DMS53 treated with DMSO at 0.1 percent for 48 hours (cell line): ENCODE results near the gene AQP1.

Experiments used
- DNase-seq: peaks from one replicate; lab custom pipeline; 2025; ENCODE audit not compliant: unreplicated experiment; lab: John Stamatoyannopoulos, UW

AQP1 gene

DNA sequence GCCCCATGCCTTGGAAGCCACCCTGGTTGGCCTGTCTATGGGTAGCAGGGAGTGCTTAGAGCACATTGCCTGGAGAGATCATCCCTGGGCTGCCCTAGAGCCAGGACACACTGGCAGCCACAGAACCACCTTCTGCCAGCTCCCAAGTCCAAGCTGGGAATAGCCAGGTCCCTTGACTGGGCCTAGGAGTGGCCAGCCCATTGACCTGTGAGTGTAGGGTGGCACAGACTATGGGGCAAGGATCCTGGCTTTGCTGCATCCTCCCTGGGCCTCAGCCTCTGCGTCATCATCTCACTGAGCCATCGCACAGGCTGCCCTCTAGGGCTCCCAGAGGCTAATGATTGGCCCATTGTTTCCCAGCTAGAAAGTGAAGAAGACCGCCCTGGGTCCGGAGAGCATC, 7.0 kb downstream of the AQP1 start:
- no peak for DNase-seq

GRCh38 chr7:30920021-30920583, 8.4 kb downstream of the AQP1 start:
- DNase-seq, result no peak

DNA sequence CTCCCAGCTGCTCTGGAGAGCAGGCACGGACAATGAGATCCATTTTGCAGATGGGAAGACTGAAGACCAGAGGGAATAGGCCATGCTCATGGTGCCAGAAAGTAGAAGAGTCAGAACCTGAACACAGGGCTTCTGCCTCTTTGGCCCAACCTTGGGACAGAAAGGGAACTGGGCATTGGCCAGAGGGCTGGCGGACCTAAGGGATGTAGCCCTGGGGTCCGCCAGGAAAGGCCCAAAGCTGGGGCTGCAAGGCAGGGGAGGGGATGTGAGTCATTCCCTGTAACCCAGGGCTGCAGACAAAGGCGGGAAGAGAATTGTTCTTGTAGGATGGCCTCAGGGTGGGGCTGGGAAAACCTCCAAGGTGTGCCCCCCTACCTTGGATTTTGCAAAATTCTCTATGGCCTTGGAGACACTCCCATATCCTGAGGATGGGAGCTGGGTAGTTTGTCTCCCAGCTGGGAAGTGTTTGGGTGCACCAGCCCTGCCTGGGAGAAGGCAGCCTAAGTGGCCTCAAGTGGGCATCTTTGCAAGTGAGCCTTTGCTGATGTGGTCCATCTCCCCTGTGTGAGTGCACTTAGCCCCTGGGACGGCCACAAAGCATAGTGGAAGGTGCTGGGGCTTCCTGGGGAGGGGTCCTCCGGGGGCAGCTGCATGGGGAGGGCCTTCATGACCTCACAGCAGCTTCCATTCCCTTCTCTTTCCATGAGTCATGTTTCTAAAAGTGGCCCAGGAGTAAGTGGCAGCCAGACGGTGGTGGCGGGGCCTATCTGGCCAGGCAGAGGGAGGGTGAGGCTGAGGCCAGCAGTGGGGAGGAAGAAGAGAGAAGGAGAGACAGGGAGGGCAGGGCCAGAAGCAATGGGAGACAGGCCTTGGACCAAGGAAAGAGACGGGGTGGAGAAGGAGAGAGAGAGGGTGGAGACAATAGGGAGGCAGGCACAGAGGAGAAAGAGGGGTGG, 9.2 kb downstream of the AQP1 start:
- DNase-seq, result no peak

GRCh38 chr7:30921540-30922401, 10.1 kb downstream of the AQP1 start:
- DNase-seq, result no peak

DNA sequence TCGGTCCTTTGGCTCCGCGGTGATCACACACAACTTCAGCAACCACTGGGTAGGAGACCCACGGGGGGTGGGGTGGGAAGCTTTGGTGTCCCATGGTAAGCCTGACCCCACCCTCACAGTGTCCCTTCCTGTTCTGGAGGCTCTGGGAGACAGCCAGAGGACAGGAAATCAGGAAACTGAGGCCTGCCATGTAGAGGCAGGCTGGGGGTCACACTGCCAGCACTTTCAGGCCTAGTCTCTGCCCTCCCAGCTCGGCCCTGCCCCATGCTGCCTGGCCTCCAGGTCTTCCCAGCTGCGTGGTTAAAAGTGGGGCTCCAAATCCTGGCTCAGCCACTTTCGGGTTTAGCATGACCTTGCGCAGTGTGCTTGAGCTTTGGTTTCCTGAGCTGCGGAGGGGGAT, 10.9 kb downstream of the AQP1 start:
- DNase-seq, result no peak

DNA sequence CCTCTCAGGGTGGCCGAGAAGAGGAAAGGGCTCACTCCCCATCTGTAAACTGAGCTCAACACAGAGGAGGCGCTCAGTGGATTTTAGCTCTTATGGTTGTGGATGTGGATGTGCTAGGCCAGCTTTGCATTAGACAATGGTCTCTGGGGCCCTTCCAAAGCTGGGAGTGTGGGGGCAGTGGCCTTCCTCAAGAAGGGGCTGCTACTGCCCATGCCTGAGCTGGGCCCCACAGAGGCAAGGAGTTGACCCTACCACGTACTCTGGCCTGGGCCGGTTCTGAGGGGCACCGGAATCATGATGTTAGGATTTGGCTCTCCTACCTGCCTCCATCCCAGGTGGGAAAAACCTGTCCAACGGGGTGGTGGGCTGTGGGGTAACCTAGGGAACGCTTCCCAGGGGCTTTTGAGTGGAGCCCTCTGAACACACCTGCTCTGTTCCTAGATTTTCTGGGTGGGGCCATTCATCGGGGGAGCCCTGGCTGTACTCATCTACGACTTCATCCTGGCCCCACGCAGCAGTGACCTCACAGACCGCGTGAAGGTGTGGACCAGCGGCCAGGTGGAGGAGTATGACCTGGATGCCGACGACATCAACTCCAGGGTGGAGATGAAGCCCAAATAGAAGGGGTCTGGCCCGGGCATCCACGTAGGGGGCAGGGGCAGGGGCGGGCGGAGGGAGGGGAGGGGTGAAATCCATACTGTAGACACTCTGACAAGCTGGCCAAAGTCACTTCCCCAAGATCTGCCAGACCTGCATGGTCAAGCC, 11.5 kb downstream of the AQP1 start:
- DNase-seq, result no peak

DNA sequence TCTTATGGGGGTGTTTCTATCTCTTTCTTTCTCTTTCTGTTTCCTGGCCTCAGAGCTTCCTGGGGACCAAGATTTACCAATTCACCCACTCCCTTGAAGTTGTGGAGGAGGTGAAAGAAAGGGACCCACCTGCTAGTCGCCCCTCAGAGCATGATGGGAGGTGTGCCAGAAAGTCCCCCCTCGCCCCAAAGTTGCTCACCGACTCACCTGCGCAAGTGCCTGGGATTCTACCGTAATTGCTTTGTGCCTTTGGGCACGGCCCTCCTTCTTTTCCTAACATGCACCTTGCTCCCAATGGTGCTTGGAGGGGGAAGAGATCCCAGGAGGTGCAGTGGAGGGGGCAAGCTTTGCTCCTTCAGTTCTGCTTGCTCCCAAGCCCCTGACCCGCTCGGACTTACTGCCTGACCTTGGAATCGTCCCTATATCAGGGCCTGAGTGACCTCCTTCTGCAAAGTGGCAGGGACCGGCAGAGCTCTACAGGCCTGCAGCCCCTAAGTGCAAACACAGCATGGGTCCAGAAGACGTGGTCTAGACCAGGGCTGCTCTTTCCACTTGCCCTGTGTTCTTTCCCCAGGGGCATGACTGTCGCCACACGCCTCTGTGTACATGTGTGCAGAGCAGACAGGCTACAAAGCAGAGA, 12.2 kb downstream of the AQP1 start:
- DNase-seq, result no peak

DNA sequence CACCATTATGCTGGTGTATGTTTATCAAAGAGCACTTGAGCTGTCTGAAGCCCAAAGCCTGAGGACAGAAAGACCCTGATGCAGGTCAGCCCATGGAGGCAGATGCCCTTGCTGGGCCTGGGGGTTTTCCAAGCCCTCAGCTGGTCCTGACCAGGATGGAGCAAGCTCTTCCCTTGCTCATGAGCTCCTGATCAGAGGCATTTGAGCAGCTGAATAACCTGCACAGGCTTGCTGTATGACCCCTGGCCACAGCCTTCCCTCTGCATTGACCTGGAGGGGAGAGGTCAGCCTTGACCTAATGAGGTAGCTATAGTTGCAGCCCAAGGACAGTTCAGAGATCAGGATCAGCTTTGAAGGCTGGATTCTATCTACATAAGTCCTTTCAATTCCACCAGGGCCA, 13.0 kb downstream of the AQP1 start:
- DNase-seq, result no peak

DNA sequence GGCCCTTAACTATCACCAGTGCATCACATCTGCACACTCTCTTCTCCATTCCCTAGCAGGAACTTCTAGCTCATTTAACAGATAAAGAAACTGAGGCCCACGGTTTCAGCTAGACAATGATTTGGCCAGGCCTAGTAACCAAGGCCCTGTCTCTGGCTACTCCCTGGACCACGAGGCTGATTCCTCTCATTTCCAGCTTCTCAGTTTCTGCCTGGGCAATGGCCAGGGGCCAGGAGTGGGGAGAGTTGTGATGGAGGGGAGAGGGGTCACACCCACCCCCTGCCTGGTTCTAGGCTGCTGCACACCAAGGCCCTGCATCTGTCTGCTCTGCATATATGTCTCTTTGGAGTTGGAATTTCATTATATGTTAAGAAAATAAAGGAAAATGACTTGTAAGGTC, 13.5 kb downstream of the AQP1 start:
- no peak for DNase-seq

GRCh38 chr7:30925913-30926312, 14.3 kb downstream of the AQP1 start:
- no peak for DNase-seq

DNA sequence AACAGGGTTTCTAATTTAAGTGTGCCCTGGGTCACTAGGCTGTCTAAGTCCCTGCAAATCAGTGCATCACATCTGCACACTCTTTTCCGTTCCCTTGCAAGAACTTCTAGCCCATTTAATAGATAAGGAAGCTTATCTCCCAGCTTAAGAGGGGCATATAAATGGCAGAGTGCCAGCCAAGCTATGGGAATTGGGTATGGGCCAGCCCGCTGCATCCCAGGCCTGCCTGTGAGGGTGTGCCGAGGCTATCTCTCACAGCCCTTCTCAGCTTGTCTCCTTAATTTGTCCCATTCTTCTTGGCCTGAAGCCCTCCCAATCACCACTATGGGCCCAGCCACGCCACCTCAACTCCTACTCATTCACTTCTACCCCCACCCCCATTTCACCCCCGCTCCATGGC, 14.7 kb downstream of the AQP1 start:
- no peak for DNase-seq

DNA sequence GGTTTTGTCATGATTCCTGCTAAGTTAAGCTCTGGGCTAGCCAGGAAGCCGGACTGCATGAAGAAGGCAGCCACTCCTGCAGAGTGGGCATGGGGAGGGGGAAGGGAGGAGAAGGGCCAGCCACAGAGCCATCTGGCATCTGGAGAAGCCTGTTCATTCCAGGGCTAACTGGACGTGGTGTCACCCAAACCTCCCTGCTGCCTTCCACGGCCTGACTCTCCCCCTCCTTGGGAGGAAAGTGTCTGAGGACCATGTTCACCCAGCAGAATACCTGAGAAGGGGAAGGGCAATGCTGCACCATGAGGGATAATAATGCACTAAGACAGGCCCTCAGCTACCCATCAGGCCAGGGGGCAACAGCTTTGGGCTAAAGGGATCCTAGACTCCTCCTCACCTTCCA, 15.4 kb downstream of the AQP1 start:
- DNase-seq, result no peak

GRCh38 chr7:30927559-30927958, 15.9 kb downstream of the AQP1 start:
- DNase-seq, result no peak

- DNase-seq, result no peak
Observed at GRCh38 chr7:30928254-30928872, 16.7 kb downstream of the AQP1 start.

DNA sequence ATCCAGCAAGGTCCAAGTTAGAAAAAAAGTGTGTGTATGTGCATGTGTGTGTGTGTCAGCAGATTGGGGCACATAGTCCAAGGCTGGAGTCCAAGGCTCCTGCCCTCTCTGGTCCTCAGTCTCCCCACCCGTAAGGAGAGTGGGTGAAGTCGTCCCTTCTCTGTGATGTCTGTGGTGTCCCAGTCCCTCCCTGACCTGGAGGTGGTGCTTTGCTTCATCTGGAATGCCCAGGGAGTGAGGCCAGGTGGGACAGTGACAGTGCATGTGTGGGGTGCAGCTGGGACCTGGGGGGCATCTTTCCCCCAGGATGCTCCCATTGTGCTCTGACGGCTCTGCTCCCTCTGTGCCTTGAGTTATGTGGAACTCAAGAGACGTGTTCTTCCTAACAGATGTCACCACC, 18.0 kb downstream of the AQP1 start:
- no peak for DNase-seq

DNA sequence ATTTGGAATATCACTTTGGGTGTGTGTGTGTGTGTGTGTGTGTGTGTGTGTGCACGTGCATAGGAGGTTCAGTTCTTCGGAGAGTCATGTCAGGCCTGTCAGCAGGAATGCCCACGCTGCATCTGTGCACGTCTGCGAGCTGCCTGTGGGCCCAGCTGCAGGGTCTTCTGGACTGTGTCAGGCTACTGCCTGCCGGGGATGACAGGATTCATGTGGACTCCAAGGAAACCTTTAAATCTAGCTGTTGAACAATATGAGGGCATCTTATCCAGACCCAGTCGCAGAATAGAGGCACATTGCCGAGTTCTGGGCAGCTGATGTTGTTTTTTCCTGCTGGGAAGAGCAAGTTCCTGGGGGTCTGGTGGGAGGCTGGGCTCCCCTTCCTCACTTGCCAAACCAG, 19.0 kb downstream of the AQP1 start:
- DNase-seq, result no peak

- DNase-seq, result no peak
Observed at GRCh38 chr7:30931161-30931928, 19.7 kb downstream of the AQP1 start.

- no peak for DNase-seq
Observed at GRCh38 chr7:30931929-30932540, 20.4 kb downstream of the AQP1 start.

- no peak for DNase-seq
Observed at GRCh38 chr7:30932562-30932961, 20.9 kb downstream of the AQP1 start.
